ENCODE results near the gene CNPY3.

DNA sequence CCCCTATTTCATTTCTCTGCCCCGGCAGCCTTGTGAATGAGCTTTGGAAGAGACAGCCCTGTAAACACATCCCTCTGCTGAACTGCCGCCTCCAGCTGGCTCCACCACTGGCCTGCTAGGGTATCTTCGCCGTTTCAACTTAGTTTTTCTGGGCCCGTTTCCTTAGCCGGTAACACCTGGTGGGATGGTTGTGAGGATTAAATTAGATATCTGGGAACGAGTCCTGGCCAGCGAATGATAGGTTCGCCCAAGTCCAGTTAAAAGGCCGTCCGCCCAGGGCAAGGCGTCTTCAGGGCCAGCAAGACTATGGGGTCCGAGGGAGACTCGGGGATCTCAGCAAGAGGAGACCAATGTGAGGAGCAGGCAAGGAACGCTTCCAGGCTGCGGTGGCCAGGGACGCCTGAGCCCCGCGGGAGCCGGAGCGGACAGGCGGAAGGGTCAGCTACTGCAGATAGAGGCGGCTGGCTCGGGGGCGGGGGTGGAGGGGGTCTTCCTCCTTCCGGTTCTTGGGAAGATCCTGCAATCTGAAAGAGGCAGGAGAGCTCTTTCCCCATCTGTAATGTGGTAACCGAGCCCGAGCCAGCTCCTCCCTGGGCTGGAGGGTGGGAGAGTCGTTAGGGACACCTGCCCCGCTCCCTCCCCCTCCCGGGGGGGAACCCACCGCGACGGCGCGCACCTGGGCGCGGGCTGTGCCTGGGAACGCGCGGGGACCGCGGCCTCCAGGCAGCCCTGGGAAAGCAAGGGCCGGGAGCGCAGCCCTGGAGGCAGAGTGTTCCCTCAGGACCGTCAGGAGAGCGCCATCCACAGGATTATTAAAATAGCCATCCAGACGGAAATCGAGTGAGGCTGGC is 17.9 kb upstream of the CNPY3 start:
- TF ChIP-seq, protein P1, sequence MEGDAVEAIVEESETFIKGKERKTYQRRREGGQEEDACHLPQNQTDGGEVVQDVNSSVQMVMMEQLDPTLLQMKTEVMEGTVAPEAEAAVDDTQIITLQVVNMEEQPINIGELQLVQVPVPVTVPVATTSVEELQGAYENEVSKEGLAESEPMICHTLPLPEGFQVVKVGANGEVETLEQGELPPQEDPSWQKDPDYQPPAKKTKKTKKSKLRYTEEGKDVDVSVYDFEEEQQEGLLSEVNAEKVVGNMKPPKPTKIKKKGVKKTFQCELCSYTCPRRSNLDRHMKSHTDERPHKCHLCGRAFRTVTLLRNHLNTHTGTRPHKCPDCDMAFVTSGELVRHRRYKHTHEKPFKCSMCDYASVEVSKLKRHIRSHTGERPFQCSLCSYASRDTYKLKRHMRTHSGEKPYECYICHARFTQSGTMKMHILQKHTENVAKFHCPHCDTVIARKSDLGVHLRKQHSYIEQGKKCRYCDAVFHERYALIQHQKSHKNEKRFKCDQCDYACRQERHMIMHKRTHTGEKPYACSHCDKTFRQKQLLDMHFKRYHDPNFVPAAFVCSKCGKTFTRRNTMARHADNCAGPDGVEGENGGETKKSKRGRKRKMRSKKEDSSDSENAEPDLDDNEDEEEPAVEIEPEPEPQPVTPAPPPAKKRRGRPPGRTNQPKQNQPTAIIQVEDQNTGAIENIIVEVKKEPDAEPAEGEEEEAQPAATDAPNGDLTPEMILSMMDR (conservative IDR thresholded peaks at IDR 0.05 in 1 of 2, IDR thresholded peaks at IDR 0.05 in 1 of 2; ENCODE audit: low read depth in 1 of 2, low read length in 2 of 2): peak in 1 of 2 donors; percentile 13
- no peak for TF ChIP-seq EZH2 (IDR thresholded peaks at IDR 0.05; ENCODE audit: low read length, missing control alignments)

All from fibroblast of lung (primary cell).